Measurements from ENCODE around the gene TDRD12.

The TDRD12 gene

GRCh38 chr19:32814624-32815023 lies 95.1 kb downstream of the TDRD12 start:
- Histone ChIP-seq H2AFZ (ENCODE audit: low read depth) (no peak overlapping the region), H3K27me3 (ENCODE audit: insufficient read depth, low read depth) (no peaks in the 10 kb centered on the region), H3K36me3 (ENCODE audit: insufficient read depth) (no peaks in the 10 kb centered on the region), H3K9ac (no peak overlapping the region), H3K4me2 (no peak overlapping the region), H3K27ac (no peak overlapping the region), H3K4me1 (ENCODE audit: low read depth, poor library complexity, severe bottlenecking) (peaks cover 4% of the 10 kb centered on the region), H4K20me1 (ENCODE audit: insufficient read depth) (no peaks in the 10 kb centered on the region), H3K4me3 (IDR thresholded peaks at IDR 0.05; ENCODE audit: insufficient read depth, low read depth, low read length) (no peak overlapping the region), H3K79me2 (ENCODE audit: insufficient read depth, low read depth) (no peaks in the 10 kb centered on the region)
- TF ChIP-seq, protein P1, sequence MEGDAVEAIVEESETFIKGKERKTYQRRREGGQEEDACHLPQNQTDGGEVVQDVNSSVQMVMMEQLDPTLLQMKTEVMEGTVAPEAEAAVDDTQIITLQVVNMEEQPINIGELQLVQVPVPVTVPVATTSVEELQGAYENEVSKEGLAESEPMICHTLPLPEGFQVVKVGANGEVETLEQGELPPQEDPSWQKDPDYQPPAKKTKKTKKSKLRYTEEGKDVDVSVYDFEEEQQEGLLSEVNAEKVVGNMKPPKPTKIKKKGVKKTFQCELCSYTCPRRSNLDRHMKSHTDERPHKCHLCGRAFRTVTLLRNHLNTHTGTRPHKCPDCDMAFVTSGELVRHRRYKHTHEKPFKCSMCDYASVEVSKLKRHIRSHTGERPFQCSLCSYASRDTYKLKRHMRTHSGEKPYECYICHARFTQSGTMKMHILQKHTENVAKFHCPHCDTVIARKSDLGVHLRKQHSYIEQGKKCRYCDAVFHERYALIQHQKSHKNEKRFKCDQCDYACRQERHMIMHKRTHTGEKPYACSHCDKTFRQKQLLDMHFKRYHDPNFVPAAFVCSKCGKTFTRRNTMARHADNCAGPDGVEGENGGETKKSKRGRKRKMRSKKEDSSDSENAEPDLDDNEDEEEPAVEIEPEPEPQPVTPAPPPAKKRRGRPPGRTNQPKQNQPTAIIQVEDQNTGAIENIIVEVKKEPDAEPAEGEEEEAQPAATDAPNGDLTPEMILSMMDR (conservative IDR thresholded peaks at IDR 0.05; ENCODE audit: low read depth, low read length), result no peak

GRCh38 chr19:32816555-32817099 lies 97.1 kb downstream of the TDRD12 start:
- no peaks in the 10 kb centered on the region for H4K20me1 ChIP-seq (ENCODE audit: insufficient read depth)
- peaks cover 5% of the 10 kb centered on the region for H3K4me1 ChIP-seq (ENCODE audit: low read depth, poor library complexity, severe bottlenecking)
- H3K36me3 ChIP-seq (ENCODE audit: insufficient read depth), result no peaks in the 10 kb centered on the region
- no peaks in the 10 kb centered on the region for H3K27me3 ChIP-seq (ENCODE audit: insufficient read depth, low read depth)
- H2AFZ ChIP-seq (ENCODE audit: low read depth), result no peak overlapping the region
- H3K4me2 ChIP-seq, result no peak overlapping the region
- H3K79me2 ChIP-seq (ENCODE audit: insufficient read depth, low read depth), result no peaks in the 10 kb centered on the region
- H3K9ac ChIP-seq, result no peak overlapping the region
- H3K4me3 ChIP-seq (IDR thresholded peaks at IDR 0.05; ENCODE audit: insufficient read depth, low read depth, low read length), result no peak overlapping the region
- H3K27ac ChIP-seq, result no peak overlapping the region
- TF ChIP-seq, protein P1 (conservative IDR thresholded peaks at IDR 0.05; ENCODE audit: low read depth, low read length), result no peak

DNA sequence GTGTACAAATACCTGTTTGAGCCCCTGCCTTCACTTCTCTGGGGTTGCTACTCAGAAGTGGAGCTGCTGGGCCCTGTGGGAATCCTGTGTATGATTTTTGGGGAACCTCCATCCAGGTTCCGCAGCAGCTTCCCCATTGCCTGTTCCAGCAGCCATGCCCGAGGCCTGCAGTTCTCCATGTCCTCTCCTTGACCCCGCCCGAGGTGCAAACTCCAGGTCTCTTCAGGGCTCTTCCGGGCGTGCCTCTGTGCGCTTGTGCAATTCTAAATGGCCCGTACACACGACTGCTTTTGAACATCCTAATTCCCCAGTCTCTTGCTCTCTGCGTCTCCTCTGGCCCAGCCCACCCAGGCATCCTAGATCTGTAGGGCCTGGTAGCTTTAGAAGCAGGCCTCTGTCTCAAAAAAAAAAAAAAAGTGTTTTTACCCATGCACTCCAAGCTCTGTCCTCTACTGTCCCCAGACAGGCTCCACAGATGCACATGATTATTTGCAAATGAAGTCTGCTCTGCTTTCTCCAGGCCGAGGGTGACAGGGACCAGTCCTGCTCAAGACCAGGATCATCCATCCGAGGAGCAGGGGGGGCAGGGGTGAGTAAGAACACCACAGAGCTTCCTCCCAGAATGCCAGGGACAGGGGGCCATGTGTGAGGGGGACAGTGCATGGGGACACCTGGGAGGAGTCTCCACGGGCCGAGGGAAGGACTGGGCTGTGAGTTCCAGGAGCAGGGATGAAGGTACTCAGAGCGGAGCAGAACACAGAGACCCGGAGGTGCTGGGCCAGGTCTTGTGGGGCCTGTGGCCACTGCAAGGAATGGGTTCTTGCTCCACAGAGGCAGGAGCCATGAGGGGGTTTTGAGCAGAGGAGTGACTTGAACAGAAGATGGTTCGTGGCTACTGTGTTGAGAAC lies 98.3 kb downstream of the TDRD12 start:
- H3K4me1 ChIP-seq (ENCODE audit: low read depth, poor library complexity, severe bottlenecking), result peaks cover 5% of the 10 kb centered on the region
- H3K4me3 ChIP-seq (IDR thresholded peaks at IDR 0.05; ENCODE audit: insufficient read depth, low read depth, low read length), result no peak overlapping the region
- no peaks in the 10 kb centered on the region for H4K20me1 ChIP-seq (ENCODE audit: insufficient read depth)
- TF ChIP-seq, protein P1 (conservative IDR thresholded peaks at IDR 0.05; ENCODE audit: low read depth, low read length), result no peak
- H3K79me2 ChIP-seq (ENCODE audit: insufficient read depth, low read depth), result no peaks in the 10 kb centered on the region
- no peaks in the 10 kb centered on the region for H3K36me3 ChIP-seq (ENCODE audit: insufficient read depth)
- H3K9ac ChIP-seq, result no peak overlapping the region
- H2AFZ ChIP-seq (ENCODE audit: low read depth), result no peak overlapping the region
- no peak overlapping the region for H3K4me2 ChIP-seq
- H3K27ac ChIP-seq, result no peak overlapping the region
- no peaks in the 10 kb centered on the region for H3K27me3 ChIP-seq (ENCODE audit: insufficient read depth, low read depth)

DNA sequence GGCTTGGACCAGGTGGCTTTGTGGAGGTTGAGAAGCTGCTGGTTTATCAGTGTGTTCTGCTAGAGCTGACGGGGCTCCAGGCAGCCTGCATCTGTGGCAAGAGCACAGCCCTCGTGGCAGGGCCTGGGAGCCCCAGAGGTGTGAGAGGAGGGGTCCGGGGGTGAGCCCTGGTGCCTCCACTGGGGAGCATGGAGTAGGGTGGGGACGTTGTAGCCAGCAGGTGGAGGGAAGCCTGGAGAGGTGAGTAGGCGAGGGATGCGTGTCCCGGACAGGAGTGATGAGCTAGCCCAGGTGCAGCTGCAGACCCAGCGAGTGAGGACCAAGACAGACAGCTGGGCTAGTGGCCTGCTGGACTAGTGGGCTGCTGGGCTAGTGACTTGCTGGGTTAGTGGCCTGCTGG lies 99.0 kb downstream of the TDRD12 start:
- no peak overlapping the region for H3K4me2 ChIP-seq
- TF ChIP-seq, protein P1 (conservative IDR thresholded peaks at IDR 0.05; ENCODE audit: low read depth, low read length), result no peak
- no peak overlapping the region for H2AFZ ChIP-seq (ENCODE audit: low read depth)
- no peaks in the 10 kb centered on the region for H3K36me3 ChIP-seq (ENCODE audit: insufficient read depth)
- no peaks in the 10 kb centered on the region for H3K79me2 ChIP-seq (ENCODE audit: insufficient read depth, low read depth)
- no peak overlapping the region for H3K4me3 ChIP-seq (IDR thresholded peaks at IDR 0.05; ENCODE audit: insufficient read depth, low read depth, low read length)
- H4K20me1 ChIP-seq (ENCODE audit: insufficient read depth), result no peaks in the 10 kb centered on the region
- H3K4me1 ChIP-seq (ENCODE audit: low read depth, poor library complexity, severe bottlenecking), result peaks cover 5% of the 10 kb centered on the region
- no peak overlapping the region for H3K9ac ChIP-seq
- H3K27ac ChIP-seq, result no peak overlapping the region
- no peaks in the 10 kb centered on the region for H3K27me3 ChIP-seq (ENCODE audit: insufficient read depth, low read depth)
